NCI-H526 treated with DMSO at 0.1 percent for 48 hours (cell line): ENCODE measurements around the gene CD37.

Experiments
- DNase-seq: peaks from one replicate; lab custom pipeline; 2025; lab: John Stamatoyannopoulos, UW

Gene CD37

DNA sequence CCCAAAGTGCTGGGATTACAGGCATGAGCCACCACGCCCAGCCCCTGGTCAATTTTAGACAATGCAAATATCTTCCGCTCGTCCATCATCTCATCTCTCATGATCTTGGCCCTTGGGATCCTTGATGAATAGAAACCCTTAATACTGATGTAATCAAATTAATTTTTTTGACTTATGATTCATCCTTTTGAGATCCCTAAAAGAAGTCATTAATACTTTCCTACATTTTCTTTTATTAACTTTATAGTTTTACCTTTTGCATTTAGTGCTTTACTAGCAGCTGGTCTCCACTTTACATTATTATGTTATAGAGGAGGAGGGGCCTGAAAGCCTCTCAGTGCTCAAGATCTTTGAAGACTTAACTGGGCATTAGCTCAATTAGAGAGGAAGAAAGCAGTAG, 45.2 kb downstream of the CD37 start:
- no peak for DNase-seq

DNA sequence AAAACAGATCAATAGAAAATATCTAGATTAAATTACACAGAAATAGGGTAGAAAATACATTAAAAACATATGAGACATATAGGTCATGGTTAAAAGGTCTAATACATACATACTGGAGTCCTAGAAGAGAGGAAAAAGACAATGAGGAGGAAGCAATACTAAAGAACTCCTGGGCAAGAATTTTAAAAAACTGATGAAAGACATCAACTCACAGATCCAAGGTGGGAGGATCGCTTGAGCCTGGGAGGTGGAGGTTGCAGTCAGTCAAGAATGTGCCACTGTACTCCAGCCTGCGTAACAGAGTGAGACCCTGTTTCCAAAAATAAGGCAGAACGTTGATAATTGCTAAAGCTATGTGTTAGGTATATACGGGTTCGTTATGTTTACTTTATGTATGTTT, 47.4 kb downstream of the CD37 start:
- DNase-seq = no peak

DNA sequence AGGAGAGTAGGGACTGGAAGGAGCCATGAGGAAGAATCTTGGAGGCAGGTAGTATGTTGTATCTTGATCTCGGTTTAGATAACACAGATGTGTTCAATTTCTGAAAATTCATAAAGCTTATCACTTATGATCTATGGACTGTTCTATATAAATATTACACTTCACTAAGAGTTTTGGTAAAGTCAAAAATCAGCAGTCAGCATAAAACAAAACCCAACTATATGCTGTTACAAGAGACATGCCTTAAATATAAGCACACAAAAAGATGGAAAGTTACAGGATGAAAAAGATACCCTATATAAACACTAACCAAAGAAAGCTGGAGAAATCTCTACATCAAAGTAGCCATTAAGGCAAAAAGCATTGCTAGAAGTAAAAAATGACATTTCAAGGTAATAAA, 48.4 kb downstream of the CD37 start:
- DNase-seq = no peak

DNA sequence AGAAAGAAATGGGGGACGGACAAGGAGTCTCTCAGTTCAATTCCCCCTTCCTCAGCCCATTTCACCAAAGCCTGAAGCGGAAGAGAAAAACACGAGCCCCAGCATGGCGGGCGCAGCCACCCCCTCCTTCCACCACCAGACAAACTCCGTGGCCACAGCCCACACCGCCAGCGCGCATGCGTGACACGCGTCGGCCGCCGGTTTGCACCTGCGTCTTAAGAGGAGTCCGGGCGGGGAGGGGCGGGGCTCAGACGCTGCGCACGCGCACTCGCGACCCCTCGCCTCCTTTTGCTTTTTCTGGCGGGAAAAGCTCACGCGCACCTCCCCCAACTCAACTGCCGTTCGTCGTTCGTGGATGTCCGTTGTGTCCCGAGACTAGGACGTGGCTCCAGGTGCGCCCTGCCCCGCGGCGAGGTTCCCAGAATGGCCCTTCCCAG, 52.7 kb downstream of the CD37 start, which contains the start of gene KASH5:
Gene KASH5, plus strand, starts transcription at position 314 of the 437 bp plus-strand sequence. CDS start 2,635 bp downstream, outside the sequence.
- peak; percentile 56 for DNase-seq

DNA sequence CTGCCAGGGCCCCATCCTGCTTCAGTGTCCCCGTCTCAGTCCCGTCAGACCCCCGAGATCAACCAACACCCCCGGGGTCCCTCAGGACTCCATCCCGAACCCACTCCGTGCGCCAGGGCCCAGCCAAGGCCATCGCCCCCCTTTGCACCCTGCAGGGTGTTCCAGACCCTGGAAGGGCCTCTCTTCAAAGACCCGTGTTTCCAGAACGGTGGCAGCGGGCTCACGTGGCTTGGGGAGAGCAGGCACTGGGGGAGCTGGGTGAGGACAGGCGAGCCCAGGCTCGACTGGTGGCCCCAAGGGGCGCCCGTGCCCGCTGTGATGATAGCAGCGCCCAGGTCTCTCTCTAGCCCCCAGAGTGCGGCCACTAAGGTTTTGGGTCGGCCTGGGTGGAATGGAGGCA, 54.2 kb downstream of the CD37 start:
- no peak for DNase-seq
